Measurements from ENCODE around the gene ALPG. TPM values are rescaled to one million over a fixed set of nuclear protein-coding genes. Genes with fewer than 3 reads are reported as not detected.

The ALPG gene
- total RNA-seq, 1 donor from 2014 or later = not detected

DNA sequence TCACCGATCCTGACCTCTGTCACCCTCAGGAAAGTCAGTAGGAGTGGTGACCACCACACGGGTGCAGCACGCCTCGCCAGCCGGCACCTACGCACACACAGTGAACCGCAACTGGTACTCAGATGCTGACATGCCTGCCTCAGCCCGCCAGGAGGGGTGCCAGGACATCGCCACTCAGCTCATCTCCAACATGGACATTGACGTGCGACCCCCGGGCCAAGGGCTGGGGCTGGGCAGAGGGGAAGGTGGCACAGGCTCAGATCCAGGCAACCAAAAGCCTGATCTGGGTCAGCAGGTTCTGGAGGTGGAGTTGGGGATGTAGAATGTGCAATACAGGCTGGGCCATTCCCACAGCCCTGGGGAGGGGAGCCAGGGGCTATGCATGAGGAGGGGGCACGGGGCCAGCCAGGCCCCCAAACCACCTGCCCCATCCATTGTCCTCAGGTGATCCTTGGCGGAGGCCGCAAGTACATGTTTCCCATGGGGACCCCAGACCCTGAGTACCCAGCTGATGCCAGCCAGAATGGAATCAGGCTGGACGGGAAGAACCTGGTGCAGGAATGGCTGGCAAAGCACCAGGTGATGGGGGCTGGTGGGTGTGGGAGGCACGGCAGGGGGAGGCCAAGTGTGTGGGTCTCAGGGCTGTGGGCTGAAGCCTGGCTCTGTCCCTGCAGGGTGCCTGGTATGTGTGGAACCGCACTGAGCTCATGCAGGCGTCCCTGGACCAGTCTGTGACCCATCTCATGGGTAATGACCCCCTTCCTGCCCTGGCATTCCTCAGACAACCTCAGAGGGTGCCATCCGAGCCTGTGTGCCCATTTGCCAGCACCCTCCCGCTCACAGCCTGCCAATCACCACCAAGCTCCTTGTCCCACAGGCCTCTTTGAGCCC is 50.7 kb downstream of the ALPG start:
- peaks cover 58% of the 10 kb centered on the region for H3K27me3 Mint-ChIP-seq (ENCODE audit: low read depth)

DNA sequence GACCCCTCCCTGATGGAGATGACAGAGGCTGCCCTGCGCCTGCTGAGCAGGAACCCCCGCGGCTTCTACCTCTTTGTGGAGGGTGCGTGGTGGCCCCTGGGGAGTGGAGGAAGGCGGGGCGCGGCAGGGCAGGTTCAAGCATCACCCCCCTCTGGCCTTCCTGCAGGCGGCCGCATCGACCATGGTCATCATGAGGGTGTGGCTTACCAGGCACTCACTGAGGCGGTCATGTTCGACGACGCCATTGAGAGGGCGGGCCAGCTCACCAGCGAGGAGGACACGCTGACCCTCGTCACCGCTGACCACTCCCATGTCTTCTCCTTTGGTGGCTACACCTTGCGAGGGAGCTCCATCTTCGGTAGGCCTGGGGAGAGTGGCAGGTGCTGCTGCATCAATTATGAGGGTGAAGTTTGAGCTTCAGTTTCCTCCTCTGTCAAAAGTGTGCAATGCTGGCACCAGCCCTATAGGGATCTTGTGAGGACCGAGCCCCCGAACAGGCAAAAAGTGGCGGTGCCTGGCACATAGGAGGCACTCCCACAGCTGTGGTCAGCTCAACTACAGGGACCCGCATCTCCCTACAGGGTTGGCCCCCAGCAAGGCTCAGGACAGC is 51.5 kb downstream of the ALPG start:
- DNase-seq (ENCODE audit: low spot score in 2 of 2, unreplicated experiment in 2 of 2) = no peak
- H3K9me3 Mint-ChIP-seq = no peaks in the 10 kb centered on the region
- no peak overlapping the region for H3K4me3 Mint-ChIP-seq
- TF ChIP-seq, protein P1, sequence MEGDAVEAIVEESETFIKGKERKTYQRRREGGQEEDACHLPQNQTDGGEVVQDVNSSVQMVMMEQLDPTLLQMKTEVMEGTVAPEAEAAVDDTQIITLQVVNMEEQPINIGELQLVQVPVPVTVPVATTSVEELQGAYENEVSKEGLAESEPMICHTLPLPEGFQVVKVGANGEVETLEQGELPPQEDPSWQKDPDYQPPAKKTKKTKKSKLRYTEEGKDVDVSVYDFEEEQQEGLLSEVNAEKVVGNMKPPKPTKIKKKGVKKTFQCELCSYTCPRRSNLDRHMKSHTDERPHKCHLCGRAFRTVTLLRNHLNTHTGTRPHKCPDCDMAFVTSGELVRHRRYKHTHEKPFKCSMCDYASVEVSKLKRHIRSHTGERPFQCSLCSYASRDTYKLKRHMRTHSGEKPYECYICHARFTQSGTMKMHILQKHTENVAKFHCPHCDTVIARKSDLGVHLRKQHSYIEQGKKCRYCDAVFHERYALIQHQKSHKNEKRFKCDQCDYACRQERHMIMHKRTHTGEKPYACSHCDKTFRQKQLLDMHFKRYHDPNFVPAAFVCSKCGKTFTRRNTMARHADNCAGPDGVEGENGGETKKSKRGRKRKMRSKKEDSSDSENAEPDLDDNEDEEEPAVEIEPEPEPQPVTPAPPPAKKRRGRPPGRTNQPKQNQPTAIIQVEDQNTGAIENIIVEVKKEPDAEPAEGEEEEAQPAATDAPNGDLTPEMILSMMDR (IDR thresholded peaks at IDR 0.05; ENCODE audit: unreplicated experiment) = no peak
- H3K4me1 Mint-ChIP-seq = peaks cover 11% of the 10 kb centered on the region
- H3K27me3 Mint-ChIP-seq (ENCODE audit: low read depth) = peaks cover 60% of the 10 kb centered on the region
- no peak overlapping the region for H3K27ac Mint-ChIP-seq
- no peaks in the 10 kb centered on the region for H3K36me3 Mint-ChIP-seq

More for the DNA sequence above, 50.7 kb downstream of the ALPG start:
- TF ChIP-seq, protein P1 (IDR thresholded peaks at IDR 0.05; ENCODE audit: unreplicated experiment) = no peak
- no peaks in the 10 kb centered on the region for H3K9me3 Mint-ChIP-seq
- no peak for DNase-seq (ENCODE audit: low spot score in 2 of 2, unreplicated experiment in 2 of 2)
- H3K27ac Mint-ChIP-seq = no peak overlapping the region
- no peak overlapping the region for H3K4me3 Mint-ChIP-seq
- H3K36me3 Mint-ChIP-seq = no peaks in the 10 kb centered on the region
- H3K4me1 Mint-ChIP-seq = peaks cover 7% of the 10 kb centered on the region

DNA sequence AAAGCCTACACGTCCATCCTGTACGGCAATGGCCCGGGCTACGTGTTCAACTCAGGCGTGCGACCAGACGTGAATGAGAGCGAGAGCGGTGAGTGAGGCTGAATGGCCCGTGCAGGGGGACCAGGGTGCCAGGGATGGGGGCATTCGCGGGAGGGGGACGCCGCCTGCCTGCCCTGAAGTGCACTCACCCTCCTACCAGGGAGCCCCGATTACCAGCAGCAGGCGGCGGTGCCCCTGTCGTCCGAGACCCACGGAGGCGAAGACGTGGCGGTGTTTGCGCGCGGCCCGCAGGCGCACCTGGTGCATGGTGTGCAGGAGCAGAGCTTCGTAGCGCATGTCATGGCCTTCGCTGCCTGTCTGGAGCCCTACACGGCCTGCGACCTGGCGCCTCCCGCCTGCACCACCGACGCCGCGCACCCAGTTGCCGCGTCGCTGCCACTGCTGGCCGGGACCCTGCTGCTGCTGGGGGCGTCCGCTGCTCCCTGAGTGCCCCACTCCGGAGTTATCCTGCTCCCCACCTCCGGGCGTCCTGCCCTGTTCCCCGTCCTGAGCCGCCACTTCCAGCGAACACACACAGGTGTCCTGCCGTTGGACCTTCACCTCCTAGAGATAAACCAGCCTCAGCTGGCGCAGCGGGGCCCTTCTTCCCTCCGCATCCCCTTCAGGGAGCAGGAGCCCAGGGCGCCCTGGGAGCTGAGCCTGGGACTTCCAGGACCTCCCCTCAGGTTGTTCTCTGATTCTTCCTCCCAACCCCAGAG is 52.2 kb downstream of the ALPG start:
- Mint-ChIP-seq H3K4me3 (no peak overlapping the region), H3K27me3 (ENCODE audit: low read depth) (peaks cover 60% of the 10 kb centered on the region), H3K4me1 (peaks cover 11% of the 10 kb centered on the region), H3K9me3 (no peaks in the 10 kb centered on the region), H3K36me3 (no peaks in the 10 kb centered on the region), H3K27ac (no peak overlapping the region)
- no peak for DNase-seq (ENCODE audit: low spot score in 2 of 2, unreplicated experiment in 2 of 2)
- TF ChIP-seq, protein P1 (IDR thresholded peaks at IDR 0.05; ENCODE audit: unreplicated experiment) = no peak

DNA sequence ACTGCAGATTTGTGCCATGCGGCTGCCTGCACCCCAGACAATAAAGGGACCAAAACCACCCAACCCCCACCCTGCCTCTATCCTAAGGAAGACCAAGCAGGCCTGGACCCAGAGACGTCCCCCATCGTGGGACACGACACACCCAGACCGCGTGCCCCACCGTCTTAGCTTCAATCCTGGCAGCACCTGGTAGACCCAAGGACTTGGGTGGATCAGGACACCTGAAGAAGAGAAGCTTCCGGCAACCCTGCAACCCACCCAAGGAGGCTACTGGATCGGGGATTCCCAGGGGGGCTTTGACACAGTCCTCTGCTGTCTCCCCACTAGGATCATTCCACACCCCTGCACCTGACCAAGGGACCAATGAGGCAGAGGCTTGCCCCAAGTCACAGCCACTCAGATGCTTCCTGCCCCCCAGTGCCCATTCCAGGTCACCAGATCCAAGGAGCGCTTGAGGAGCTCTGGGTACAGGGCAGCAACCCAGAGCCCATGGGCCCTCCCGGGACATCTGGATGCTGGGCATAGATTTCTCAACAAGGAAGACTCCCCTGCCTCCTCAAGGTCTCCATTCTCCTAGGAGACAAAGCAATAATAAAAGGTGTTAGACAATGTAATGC is 52.9 kb downstream of the ALPG start:
- Mint-ChIP-seq H3K9me3 (no peaks in the 10 kb centered on the region), H3K36me3 (no peaks in the 10 kb centered on the region), H3K4me1 (peaks cover 11% of the 10 kb centered on the region), H3K4me3 (no peak overlapping the region), H3K27me3 (ENCODE audit: low read depth) (peaks cover 58% of the 10 kb centered on the region), H3K27ac (no peak overlapping the region)
- no peak for DNase-seq (ENCODE audit: low spot score in 2 of 2, unreplicated experiment in 2 of 2)
- TF ChIP-seq, protein P1 (IDR thresholded peaks at IDR 0.05; ENCODE audit: unreplicated experiment) = no peak

DNA sequence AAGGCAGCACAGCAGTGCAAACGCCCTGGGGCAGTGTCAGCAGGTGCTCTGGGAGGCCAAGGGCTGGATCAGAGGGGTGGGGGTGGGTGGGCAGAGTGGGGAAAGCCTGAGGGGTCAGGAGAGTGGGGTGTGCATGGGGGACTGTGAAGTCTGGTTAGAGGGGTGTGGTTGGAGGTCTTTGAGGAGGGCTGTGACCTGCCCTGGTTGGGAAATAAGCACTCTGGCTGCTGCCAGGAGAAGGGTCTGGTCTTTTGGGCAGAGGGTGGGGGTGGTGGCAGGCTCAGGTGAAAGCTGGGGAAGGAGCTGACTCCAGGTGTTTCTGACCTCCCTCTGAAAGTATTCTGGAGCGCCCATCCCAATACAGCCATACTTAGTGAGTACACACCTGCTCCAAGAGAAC is 53.5 kb downstream of the ALPG start:
- DNase-seq (ENCODE audit: low spot score in 2 of 2, unreplicated experiment in 2 of 2) = no peak
- Mint-ChIP-seq H3K27me3 (ENCODE audit: low read depth) (peaks cover 53% of the 10 kb centered on the region), H3K9me3 (no peaks in the 10 kb centered on the region), H3K36me3 (no peaks in the 10 kb centered on the region), H3K27ac (no peak overlapping the region), H3K4me1 (peaks cover 11% of the 10 kb centered on the region), H3K4me3 (no peak overlapping the region)
- TF ChIP-seq, protein P1 (IDR thresholded peaks at IDR 0.05; ENCODE audit: unreplicated experiment) = no peak

Data from mesothelial cell of epicardium (in vitro differentiated cells).